Measurements from ENCODE around the gene MAEL. TPM values are rescaled to one million over a fixed set of nuclear protein-coding genes. Genes with fewer than 3 reads are reported as not detected.

MAEL gene
- total RNA-seq, 1 experiment from 2014 or later, result not detected

GRCh38 chr1:166971252-166971651 lies 17.8 kb upstream of the MAEL start:
- Histone ChIP-seq H3K27me3 (ENCODE audit: control insufficient read depth, insufficient read depth, low read length) (peaks cover 41% of the 10 kb centered on the region), H3K4me3 (ENCODE audit: insufficient read depth, low read depth, low read length) (no peak overlapping the region), H3K36me3 (replicated peaks; ENCODE audit: control insufficient read depth, insufficient read depth, low read length) (no peaks in the 10 kb centered on the region)
- no peak for DNase-seq

GRCh38 chr1:166972193-166972592 lies 16.9 kb upstream of the MAEL start:
- Histone ChIP-seq H3K27me3 (ENCODE audit: control insufficient read depth, insufficient read depth, low read length) (peaks cover 50% of the 10 kb centered on the region), H3K4me3 (ENCODE audit: insufficient read depth, low read depth, low read length) (no peak overlapping the region), H3K36me3 (replicated peaks; ENCODE audit: control insufficient read depth, insufficient read depth, low read length) (no peaks in the 10 kb centered on the region)
- DNase-seq, result no peak

GRCh38 chr1:166972826-166973225 lies 16.3 kb upstream of the MAEL start:
- Histone ChIP-seq H3K4me3 (ENCODE audit: insufficient read depth, low read depth, low read length) (no peak overlapping the region), H3K27me3 (ENCODE audit: control insufficient read depth, insufficient read depth, low read length) (peaks cover 56% of the 10 kb centered on the region), H3K36me3 (replicated peaks; ENCODE audit: control insufficient read depth, insufficient read depth, low read length) (no peaks in the 10 kb centered on the region)
- no peak for DNase-seq

- DNase-seq, result no peak
- no peaks in the 10 kb centered on the region for H3K36me3 ChIP-seq (replicated peaks; ENCODE audit: control insufficient read depth, insufficient read depth, low read length)
- peaks cover 67% of the 10 kb centered on the region for H3K27me3 ChIP-seq (ENCODE audit: control insufficient read depth, insufficient read depth, low read length)
- peak overlapping the region; percentile 45 for H3K4me3 ChIP-seq (ENCODE audit: insufficient read depth, low read depth, low read length)
These were observed 14.3 kb upstream of the MAEL start for GRCh38 chr1:166974647-166975345.

GRCh38 chr1:166975361-166976129 lies 13.5 kb upstream of the MAEL start, which contains the start of gene ILDR2:
Gene ILDR2 (minus strand): TSS chr1:166975540. CDS start chr1:166975268, 272 bp downstream.
- peak within 1 kb of the TSS; percentile 62 for H3K4me3 ChIP-seq (ENCODE audit: insufficient read depth, low read depth, low read length)
- DNase-seq, result peak; percentile 86
- peaks cover 65% of the 10 kb centered on the region for H3K27me3 ChIP-seq (ENCODE audit: control insufficient read depth, insufficient read depth, low read length)
- H3K36me3 ChIP-seq (replicated peaks; ENCODE audit: control insufficient read depth, insufficient read depth, low read length), result no peaks in the 10 kb centered on the region

- no peak for DNase-seq
- H3K4me3 ChIP-seq (ENCODE audit: insufficient read depth, low read depth, low read length), result no peak overlapping the region
- H3K36me3 ChIP-seq (replicated peaks; ENCODE audit: control insufficient read depth, insufficient read depth, low read length), result no peaks in the 10 kb centered on the region
- H3K27me3 ChIP-seq (ENCODE audit: control insufficient read depth, insufficient read depth, low read length), result peaks cover 60% of the 10 kb centered on the region
These were observed 11.1 kb upstream of the MAEL start for GRCh38 chr1:166977951-166978350.

- no peak for DNase-seq
- peaks cover 52% of the 10 kb centered on the region for H3K27me3 ChIP-seq (ENCODE audit: control insufficient read depth, insufficient read depth, low read length)
- no peak overlapping the region for H3K4me3 ChIP-seq (ENCODE audit: insufficient read depth, low read depth, low read length)
- H3K36me3 ChIP-seq (replicated peaks; ENCODE audit: control insufficient read depth, insufficient read depth, low read length), result no peaks in the 10 kb centered on the region
These were observed 10.3 kb upstream of the MAEL start for GRCh38 chr1:166978821-166979220.

- Histone ChIP-seq H3K36me3 (replicated peaks; ENCODE audit: control insufficient read depth, insufficient read depth, low read length) (no peaks in the 10 kb centered on the region), H3K27me3 (ENCODE audit: control insufficient read depth, insufficient read depth, low read length) (peaks cover 38% of the 10 kb centered on the region), H3K4me3 (ENCODE audit: insufficient read depth, low read depth, low read length) (no peak overlapping the region)
- no peak for DNase-seq
These were observed 8.7 kb upstream of the MAEL start for GRCh38 chr1:166980383-166980782.

GRCh38 chr1:166980818-166981217 lies 8.3 kb upstream of the MAEL start:
- Histone ChIP-seq H3K36me3 (replicated peaks; ENCODE audit: control insufficient read depth, insufficient read depth, low read length) (no peaks in the 10 kb centered on the region), H3K4me3 (ENCODE audit: insufficient read depth, low read depth, low read length) (no peak overlapping the region), H3K27me3 (ENCODE audit: control insufficient read depth, insufficient read depth, low read length) (peaks cover 34% of the 10 kb centered on the region)
- DNase-seq, result no peak

GRCh38 chr1:166981589-166981988 lies 7.5 kb upstream of the MAEL start:
- Histone ChIP-seq H3K4me3 (ENCODE audit: insufficient read depth, low read depth, low read length) (no peak overlapping the region), H3K27me3 (ENCODE audit: control insufficient read depth, insufficient read depth, low read length) (peaks cover 26% of the 10 kb centered on the region), H3K36me3 (replicated peaks; ENCODE audit: control insufficient read depth, insufficient read depth, low read length) (no peaks in the 10 kb centered on the region)
- no peak for DNase-seq

- no peaks in the 10 kb centered on the region for H3K36me3 ChIP-seq (replicated peaks; ENCODE audit: control insufficient read depth, insufficient read depth, low read length)
- no peak overlapping the region for H3K4me3 ChIP-seq (ENCODE audit: insufficient read depth, low read depth, low read length)
- no peaks in the 10 kb centered on the region for H3K27me3 ChIP-seq (ENCODE audit: control insufficient read depth, insufficient read depth, low read length)
- no peak for DNase-seq
These were observed 10.0 kb downstream of the MAEL start for GRCh38 chr1:166999075-166999474.

- Histone ChIP-seq H3K4me3 (ENCODE audit: insufficient read depth, low read depth, low read length) (no peak overlapping the region), H3K27me3 (ENCODE audit: control insufficient read depth, insufficient read depth, low read length) (no peaks in the 10 kb centered on the region), H3K36me3 (replicated peaks; ENCODE audit: control insufficient read depth, insufficient read depth, low read length) (no peaks in the 10 kb centered on the region)
- no peak for DNase-seq
These were observed 10.5 kb downstream of the MAEL start for GRCh38 chr1:166999500-167000055.

- H3K36me3 ChIP-seq (replicated peaks; ENCODE audit: control insufficient read depth, insufficient read depth, low read length), result no peaks in the 10 kb centered on the region
- DNase-seq, result no peak
These were observed 11.5 kb downstream of the MAEL start for GRCh38 chr1:167000546-167000945.

GRCh38 chr1:167002354-167002753 lies 13.3 kb downstream of the MAEL start:
- H3K27me3 ChIP-seq (ENCODE audit: control insufficient read depth, insufficient read depth, low read length), result no peaks in the 10 kb centered on the region
- no peak overlapping the region for H3K4me3 ChIP-seq (ENCODE audit: insufficient read depth, low read depth, low read length)
- DNase-seq, result no peak
- H3K36me3 ChIP-seq (replicated peaks; ENCODE audit: control insufficient read depth, insufficient read depth, low read length), result no peaks in the 10 kb centered on the region

More at GRCh38 chr1:167000546-167000945, 11.5 kb downstream of the MAEL start:
- no peak overlapping the region for H3K4me3 ChIP-seq (ENCODE audit: insufficient read depth, low read depth, low read length)
- H3K27me3 ChIP-seq (ENCODE audit: control insufficient read depth, insufficient read depth, low read length), result no peaks in the 10 kb centered on the region

GRCh38 chr1:167003711-167004110 lies 14.6 kb downstream of the MAEL start:
- Histone ChIP-seq H3K4me3 (ENCODE audit: insufficient read depth, low read depth, low read length) (no peak overlapping the region), H3K36me3 (replicated peaks; ENCODE audit: control insufficient read depth, insufficient read depth, low read length) (no peaks in the 10 kb centered on the region), H3K27me3 (ENCODE audit: control insufficient read depth, insufficient read depth, low read length) (no peaks in the 10 kb centered on the region)
- no peak for DNase-seq

All from H7 (cell line).